Heart right ventricle (tissue), 16 donors: Measurements from ENCODE around the gene NEK7. TPM values are rescaled to one million over a fixed set of nuclear protein-coding genes. Genes with fewer than 3 reads are reported as not detected.
A peak's percentile ranks its signal among the peaks of the same experiment; 100 is the strongest.

ENCODE experiments used
- ATAC-seq, 8 donors: fragments of 200-7000 bp; cut with Tn5 transposase; one replicate each; pipeline ENCODE4 v1.9.1; 2020; ENCODE audit warnings: mild to moderate bottlenecking in 8 of 8, moderate library complexity in 8 of 8, moderate number of reproducible peaks in 1 of 8
- DNase-seq, 2 donors: peaks; one replicate each; pipeline ENCODE4 v3.0.0-alpha.2; 2020
- H3K27ac ChIP-seq, 10 donors: fragments of 200-600 bp; sonication (generic) in 2 of 10; one replicate each; pipeline versions ENCODE4 v1.5.0 to v1.8.0; 2020 to 2022; ENCODE audit warnings: mild to moderate bottlenecking in 3 of 10
- H3K27me3 ChIP-seq, 7 donors: fragments of 200-600 bp; one replicate each; pipeline ENCODE4 v1.8.0; 2021 to 2022; ENCODE audit warnings: mild to moderate bottlenecking in 2 of 7
- H3K36me3 ChIP-seq, 9 donors: fragments of 200-600 bp; sonication (generic) in 1 of 9; one replicate each; pipeline versions ENCODE4 v1.5.0 to v1.8.0; 2020 to 2022; ENCODE audit warnings: mild to moderate bottlenecking in 2 of 9
- H3K4me1 ChIP-seq, 9 donors: fragments of 200-600 bp; sonication (generic) in 1 of 9; one replicate each; pipeline versions ENCODE4 v1.5.0 to v1.8.0; 2020 to 2022; ENCODE audit warnings: mild to moderate bottlenecking in 4 of 9
- H3K4me3 ChIP-seq, 10 donors: fragments of 200-600 bp; sonication (generic) in 2 of 10; one replicate each; pipeline versions ENCODE4 v1.5.0 to v1.8.0; 2020 to 2022; ENCODE audit warnings: mild to moderate bottlenecking in 7 of 10, moderate library complexity in 2 of 10
- H3K9me3 ChIP-seq, 11 donors: fragments of 200-600 bp in 10 of 11; sonication (generic) in 2 of 11; one replicate each; pipeline versions ENCODE4 v1.5.0 to v1.8.0; 2013 to 2022; ENCODE audit warnings: mild to moderate bottlenecking in 2 of 11, control low read depth in 1 of 11, moderate library complexity in 1 of 11
- CTCF ChIP-seq, 9 donors: fragments of 200-600 bp; sonication (generic) in 2 of 9; IDR thresholded peaks; one replicate each; pipeline versions ENCODE4 v1.5.0 to v1.8.0; 2021 to 2022; ENCODE audit warnings: antibody characterized with exemption in 9 of 9, mild to moderate bottlenecking in 5 of 9, moderate library complexity in 1 of 9
- WGBS, 2 donors: extraction: QIAGEN DNeasy Blood & Tissue Kit; methylation state at CpG; one replicate each; pipeline ENCODE4 v1.1.7; 2013; ENCODE audit warnings: inconsistent platforms in 1 of 2; 5-methylcytosine and 5-hydroxymethylcytosine counted together
- intact Hi-C, 10 donors: fragments of 100-400 bp; cut with DNase I; formaldehyde crosslinking; loops; one replicate each; pipeline versions ENCODE4 v1.11.1 to v1.14.2; 2022
- polyA plus RNA-seq, 2 donors: library from polyadenylated mRNA; stranded (reverse); fragments of 200-250 nt; gene quantifications; one replicate each; pipeline ENCODE4 v1.2.3, GENCODE V29; 2013
- total RNA-seq, 10 donors: library from RNA; stranded (reverse); fragmentation: NEBNext Ultra II Directional in 3 of 10; extraction: Animal tissue kit (Norgen Biotek cat#: 25700) in 3 of 10; gene quantifications; one replicate each; pipeline versions ENCODE4 v1.2.1 to v1.2.4, GENCODE V29; 2021 to 2023
- donor health status: Arrhythmogenic right ventricular cardiomyopathy.
- donor health status: ischemic (EF 13 %, LVEDD 7.1; RV severe dilation, severe dysfunction).
- donor health status: healthy with polysubstance abuse.
- donor health status: DM: no; HTN: yes; CAD: no.
- donor health status: DM: no; HTN: no; CAD: no.
- donor health status: ischemic (EF 25% LVEDD 6.9; RV normal size, moderate dysfunction).
- donor health status: ischemic (EF 25% LVEDD 5.7; RV mildly dilated, moderate dysfunction).
- donor health status: healthy.
- donor health status: DM: yes; HTN: yes; CAD: no.
- donor health status: Ischemic cardiomyopathy.
- donor health status: ischemic (EF 35%, LVEDD 5.7; RV mildly dilated, moderate dysfunction).
- donor health status: nonischemic (EF 11% LVEDD 7.7; RV severe dilation, severe dysfunction).
- donor health status: DM: yes; HTN: yes; CAD: no.
- donor health status: PGD.
- donor health status: ischemic (EF 29% LVEDD 5.4; RV normal size, mild dysfunction).
- donor health status: nonischemic (EF 23%, LVEDD 6.1; RV moderate dilation, normal function).

Gene NEK7
- total and polyA plus RNA-seq, 12 donors = 57.3 to 279 (median 207) TPM

- peak overlapping the region in 5 of 10 donors; percentile 81 to 97 (median 93) for H3K4me3 ChIP-seq
- no peaks in the 10 kb centered on the region for H3K36me3 ChIP-seq
- intact Hi-C loops = no loop called here
- no peak for TF ChIP-seq CTCF (IDR thresholded peaks at IDR 0.05)
- H3K27ac ChIP-seq = peak overlapping the region in 9 of 10 donors; percentile 94 to 100 (median 98)
- H3K9me3 ChIP-seq = no peaks in the 10 kb centered on the region
- 53 to 57% methylated on average over 7 of the region's 7 CpGs for WGBS, 2 donors
- DNase-seq = no peak
- ATAC-seq = no peak
- H3K4me1 ChIP-seq = peaks cover 3 to 76% (median 57%) of the 10 kb centered on the region in 9 donors
- no peaks in the 10 kb centered on the region for H3K27me3 ChIP-seq
Observed at GRCh38 chr1:198160222-198160621, 3.4 kb downstream of the NEK7 start.

DNA sequence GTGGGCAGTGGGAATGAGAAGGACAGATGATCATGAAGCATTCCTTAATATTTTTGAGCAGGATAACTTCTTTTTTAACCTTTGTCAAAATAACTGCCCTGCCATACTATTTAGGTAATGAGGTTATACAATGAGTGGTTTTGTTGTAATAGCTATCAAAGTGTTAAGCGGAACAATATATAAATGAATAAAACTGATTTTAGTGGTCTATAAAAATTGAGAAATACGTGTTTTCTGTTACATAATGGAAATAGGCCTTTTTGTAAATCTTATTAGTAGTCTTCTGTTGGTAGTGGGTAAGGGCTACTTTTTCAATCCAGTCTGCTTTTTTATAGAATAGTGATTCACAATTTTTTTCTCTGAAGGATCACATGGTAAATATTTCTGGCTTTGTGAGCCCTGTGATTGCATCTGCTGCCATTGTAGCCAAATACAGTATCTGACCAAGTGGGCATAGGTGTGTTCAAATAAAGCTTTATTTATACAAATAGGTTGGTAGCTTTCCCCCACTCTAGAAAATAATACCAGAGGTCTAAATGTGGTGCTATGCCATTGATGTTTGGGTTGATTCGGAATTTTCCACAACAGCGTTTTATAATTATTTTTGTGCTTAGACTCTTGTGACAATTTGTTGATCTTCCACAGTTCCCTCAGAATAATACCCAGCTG lies 4.3 kb downstream of the NEK7 start:
- 96% methylated on average over 4 of the region's 4 CpGs for WGBS, 2 donors
- peak overlapping the region in 6 of 10 donors; percentile 47 to 100 (median 98) for H3K27ac ChIP-seq

DNA sequence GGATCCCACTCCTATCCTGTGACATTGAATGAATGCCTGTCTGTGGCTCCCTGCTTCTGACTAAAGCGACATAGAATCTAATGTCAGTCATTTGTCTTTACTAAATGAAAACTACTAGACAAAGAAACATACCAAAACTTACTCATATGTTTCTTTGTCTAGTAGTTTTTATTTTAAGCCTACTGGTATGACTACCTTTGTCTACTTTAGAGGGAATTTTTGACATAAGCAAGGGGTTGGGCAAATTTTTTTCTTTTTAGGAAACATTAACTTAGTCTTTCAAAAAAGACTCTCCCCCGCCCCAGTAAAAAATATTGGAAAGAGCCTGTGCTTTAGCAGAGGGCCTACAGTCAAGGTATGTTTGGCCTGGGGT lies 4.9 kb downstream of the NEK7 start:
- no peaks in the 10 kb centered on the region for H3K9me3 ChIP-seq
- peaks cover 3 to 79% (median 65%) of the 10 kb centered on the region in 9 donors for H3K4me1 ChIP-seq
- no peaks in the 10 kb centered on the region for H3K27me3 ChIP-seq
- no peak overlapping the region for H3K4me3 ChIP-seq
- no peak for ATAC-seq
- intact Hi-C loops = no loop called here
- no peak for TF ChIP-seq CTCF (IDR thresholded peaks at IDR 0.05)
- H3K36me3 ChIP-seq = no peaks in the 10 kb centered on the region
- WGBS, 2 donors = 96 to 98% methylated on average over 2 of the region's 2 CpGs
- H3K27ac ChIP-seq = peak overlapping the region in 9 of 10 donors; percentile 24 to 67 (median 53)
- no peak for DNase-seq

More for the DNA sequence above, 4.3 kb downstream of the NEK7 start:
- H3K4me1 ChIP-seq = peaks cover 3 to 76% (median 60%) of the 10 kb centered on the region in 9 donors
- H3K36me3 ChIP-seq = no peaks in the 10 kb centered on the region
- H3K4me3 ChIP-seq = no peak overlapping the region
- no peaks in the 10 kb centered on the region for H3K27me3 ChIP-seq
- H3K9me3 ChIP-seq = no peaks in the 10 kb centered on the region
- TF ChIP-seq CTCF (IDR thresholded peaks at IDR 0.05) = no peak
- intact Hi-C loops = no loop called here
- ATAC-seq = no peak
- DNase-seq = no peak

GRCh38 chr1:198162091-198162767 lies 5.4 kb downstream of the NEK7 start:
- intact Hi-C loops = no loop called here
- H3K9me3 ChIP-seq = no peaks in the 10 kb centered on the region
- no peak overlapping the region for H3K4me3 ChIP-seq
- WGBS, 2 donors = 51 to 70% methylated on average over 2 of the region's 2 CpGs
- no peaks in the 10 kb centered on the region for H3K36me3 ChIP-seq
- ATAC-seq (no peak), DNase-seq (no peak)
- peak overlapping the region in 9 of 10 donors; percentile 24 to 67 (median 53) for H3K27ac ChIP-seq
- peaks cover 4 to 84% (median 71%) of the 10 kb centered on the region in 9 donors for H3K4me1 ChIP-seq
- no peak for TF ChIP-seq CTCF (IDR thresholded peaks at IDR 0.05)
- no peaks in the 10 kb centered on the region for H3K27me3 ChIP-seq
